Neuronal stem cell (in vitro differentiated cells): ENCODE measurements around the gene SLC5A3.

Experiments used
- DNase-seq: peaks from one replicate; pipeline ENCODE4 v3.0.0-alpha.2; 2013; ENCODE audit warnings: low spot score
- H2AFZ ChIP-seq: one replicate; pipeline ENCODE4 v1.6.1; 2013; ENCODE audit warnings: mild to moderate bottlenecking, low read length, inconsistent platforms
- H2AK5ac ChIP-seq: 2 replicates; pipeline ENCODE4 v1.6.1; 2013; ENCODE audit warnings: low read depth, mild to moderate bottlenecking, inconsistent platforms, low read length, moderate library complexity, mixed read lengths
- H2BK120ac ChIP-seq: 2 replicates; pipeline ENCODE4 v1.6.1; 2013; ENCODE audit warnings: low read depth, mild to moderate bottlenecking, inconsistent platforms, low read length, moderate library complexity, mixed read lengths
- H2BK12ac ChIP-seq: one replicate; pipeline ENCODE4 v1.6.1; 2013; ENCODE audit warnings: low read length, inconsistent platforms
- H2BK15ac ChIP-seq: 2 replicates; pipeline ENCODE4 v1.6.1; 2013; ENCODE audit warnings: mild to moderate bottlenecking, low read length, inconsistent platforms, mixed read lengths
- H2BK5ac ChIP-seq: one replicate; pipeline ENCODE4 v1.6.1; 2013; ENCODE audit warnings: inconsistent platforms, mild to moderate bottlenecking, low read length, moderate library complexity
- H3K14ac ChIP-seq: one replicate; pipeline ENCODE4 v1.6.1; 2013; ENCODE audit warnings: low read length, inconsistent platforms
- H3K18ac ChIP-seq: 2 replicates; pipeline ENCODE4 v1.6.1; 2013; ENCODE audit warnings: low read length, inconsistent platforms
- H3K23ac ChIP-seq: 2 replicates; pipeline ENCODE4 v1.6.1; 2013; ENCODE audit warnings: low read depth, mild to moderate bottlenecking, mixed read lengths, low read length, inconsistent platforms; ENCODE audit not compliant: poor library complexity
- H3K27ac ChIP-seq: replicated peaks from 3 replicates; pipeline ENCODE4 v1.5.1; 2013; ENCODE audit warnings: low read length, inconsistent platforms
- H3K27me3 ChIP-seq, 3 experiments: 2 replicates each; pipeline ENCODE4 v1.6.1; 2013; ENCODE audit warnings: low read length in 3 of 3, mild to moderate bottlenecking in 2 of 3, inconsistent platforms in 1 of 3, low read depth in 1 of 3, mixed read lengths in 1 of 3, moderate library complexity in 1 of 3; ENCODE audit not compliant: control insufficient read depth in 3 of 3, insufficient read depth in 3 of 3
- H3K36me3 ChIP-seq, 2 donors: replicated peaks in 1 of 2; 2 replicates each; pipeline ENCODE4 v1.6.1; 2013; ENCODE audit warnings: low read length in 2 of 2; ENCODE audit not compliant: control insufficient read depth in 2 of 2, insufficient read depth in 2 of 2
- H3K4ac ChIP-seq: 2 replicates; pipeline ENCODE4 v1.6.1; 2013; ENCODE audit warnings: inconsistent platforms, mild to moderate bottlenecking, low read length, moderate library complexity
- H3K4me1 ChIP-seq, 2 donors: 1 replicate in 1 of 2; 2 replicates in 1 of 2; pipeline ENCODE4 v1.6.1; 2013; ENCODE audit warnings: low read length in 2 of 2, low read depth in 1 of 2; ENCODE audit not compliant: control insufficient read depth in 2 of 2, insufficient read depth in 1 of 2
- H3K4me2 ChIP-seq: one replicate; pipeline ENCODE4 v1.6.1; 2013; ENCODE audit warnings: mild to moderate bottlenecking, low read length, inconsistent platforms; ENCODE audit not compliant: insufficient read depth, poor library complexity, severe bottlenecking
- H3K4me3 ChIP-seq, 2 donors: 2 replicates each; pipeline ENCODE4 v1.5.1; 2013; ENCODE audit warnings: low read length in 2 of 2, mild to moderate bottlenecking in 2 of 2, inconsistent platforms in 1 of 2, moderate library complexity in 1 of 2
- H3K79me1 ChIP-seq: one replicate; pipeline ENCODE4 v1.6.1; 2013; ENCODE audit warnings: low read depth, mild to moderate bottlenecking, inconsistent platforms, low read length, moderate library complexity
- H3K9ac ChIP-seq: one replicate; pipeline ENCODE4 v1.6.1; 2013; ENCODE audit warnings: mild to moderate bottlenecking, low read depth, low read length, inconsistent platforms; ENCODE audit not compliant: poor library complexity
- H3K9me3 ChIP-seq, 2 donors: replicated peaks in 1 of 2; 2 replicates each; pipeline versions ENCODE3 to v1.6.1; 2013; ENCODE audit warnings: low read length in 2 of 2, mild to moderate bottlenecking in 2 of 2, inconsistent platforms in 1 of 2, low read depth in 1 of 2, mixed read lengths in 1 of 2, moderate library complexity in 1 of 2; ENCODE audit not compliant: control insufficient read depth in 2 of 2, insufficient read depth in 1 of 2
- H4K8ac ChIP-seq: one replicate; pipeline ENCODE4 v1.6.1; 2013; ENCODE audit warnings: low read depth, mild to moderate bottlenecking, inconsistent platforms, low read length, moderate library complexity
- H4K91ac ChIP-seq: one replicate; pipeline ENCODE4 v1.6.1; 2013; ENCODE audit warnings: low read length, low read depth, mild to moderate bottlenecking, inconsistent platforms; ENCODE audit not compliant: poor library complexity
- WGBS, 2 donors: extraction: QIAGEN DNeasy Blood & Tissue Kit; methylation state at CpG; one replicate each; pipeline ENCODE4 v1.1.7; 2013; ENCODE audit warnings: missing lambda C conversion rate in 2 of 2, mixed read lengths in 1 of 2; ENCODE audit not compliant: insufficient read length in 2 of 2, insufficient replicate concordance in 1 of 2; ENCODE audit errors: extremely low coverage in 2 of 2; 5-methylcytosine and 5-hydroxymethylcytosine counted together

The SLC5A3 gene

GRCh38 chr21:34077888-34078287, 4.5 kb downstream of the SLC5A3 start:
- H3K36me3 ChIP-seq, result peaks cover 8 to 66% of the 10 kb centered on the region in 2 donors
- H3K9ac ChIP-seq, result no peak overlapping the region
- no peak overlapping the region for H2BK15ac ChIP-seq
- no peak overlapping the region for H2BK12ac ChIP-seq
- no peaks in the 10 kb centered on the region for H3K27me3 ChIP-seq
- H2AFZ ChIP-seq, result no peak overlapping the region
- no peak overlapping the region for H2AK5ac ChIP-seq
- H2BK5ac ChIP-seq, result no peak overlapping the region
- H2BK120ac ChIP-seq, result no peak overlapping the region
- no peak overlapping the region for H4K8ac ChIP-seq
- no peak overlapping the region for H3K23ac ChIP-seq
- H3K79me1 ChIP-seq, result peaks cover 1% of the 10 kb centered on the region
- no peak for DNase-seq
- H3K4me2 ChIP-seq, result no peak overlapping the region
- peaks cover 9 to 18% of the 10 kb centered on the region in 2 donors for H3K4me1 ChIP-seq
- H3K18ac ChIP-seq, result no peak overlapping the region
- WGBS, 2 donors, result no CpG with 5 or more reads among the region's 1 CpG
- H3K27ac ChIP-seq, result no peak overlapping the region
- H4K91ac ChIP-seq, result no peak overlapping the region
- H3K4me3 ChIP-seq, result no peak overlapping the region
- H3K4ac ChIP-seq, result no peak overlapping the region
- H3K14ac ChIP-seq, result no peak overlapping the region
- H3K9me3 ChIP-seq, result no peaks in the 10 kb centered on the region

GRCh38 chr21:34078915-34079314, 5.5 kb downstream of the SLC5A3 start:
- Histone ChIP-seq H2BK15ac (no peak overlapping the region), H2BK120ac (no peak overlapping the region), H3K4me2 (no peak overlapping the region), H3K9ac (no peak overlapping the region), H3K79me1 (peaks cover 1% of the 10 kb centered on the region), H3K14ac (no peak overlapping the region), H3K18ac (no peak overlapping the region), H4K8ac (no peak overlapping the region), H2BK5ac (no peak overlapping the region), H2AFZ (no peak overlapping the region), H3K9me3 (no peaks in the 10 kb centered on the region), H3K4me3 (no peak overlapping the region), H3K27ac (no peak overlapping the region), H4K91ac (no peak overlapping the region), H3K36me3 (peaks cover 10 to 76% of the 10 kb centered on the region in 2 donors), H3K4ac (no peak overlapping the region), H3K23ac (no peak overlapping the region), H2BK12ac (no peak overlapping the region), H3K4me1 (peaks cover 8 to 18% of the 10 kb centered on the region in 2 donors), H3K27me3 (no peaks in the 10 kb centered on the region), H2AK5ac (no peak overlapping the region)
- no peak for DNase-seq
- WGBS, 2 donors, result no CpG with 5 or more reads among the region's 2 CpGs

- Histone ChIP-seq H2BK120ac (no peak overlapping the region), H3K4me2 (no peak overlapping the region), H3K18ac (no peak overlapping the region), H2BK12ac (no peak overlapping the region), H3K79me1 (peaks cover 1% of the 10 kb centered on the region), H3K4me1 (peaks cover 7 to 10% of the 10 kb centered on the region in 2 donors), H4K91ac (no peak overlapping the region), H2AK5ac (no peak overlapping the region), H4K8ac (no peak overlapping the region), H3K9me3 (no peaks in the 10 kb centered on the region), H3K27ac (no peak overlapping the region), H3K27me3 (no peaks in the 10 kb centered on the region), H3K36me3 (peaks cover 10 to 87% of the 10 kb centered on the region in 2 donors), H3K14ac (no peak overlapping the region), H2BK5ac (no peak overlapping the region), H2BK15ac (no peak overlapping the region), H3K9ac (no peak overlapping the region), H3K4me3 (no peak overlapping the region), H2AFZ (no peak overlapping the region), H3K4ac (no peak overlapping the region), H3K23ac (no peak overlapping the region)
- no peak for DNase-seq
- no CpG with 5 or more reads among the region's 5 CpGs for WGBS, 2 donors
Measured at GRCh38 chr21:34080710-34081109, 7.3 kb downstream of the SLC5A3 start.

- Histone ChIP-seq H3K9ac (no peak overlapping the region), H3K27me3 (no peaks in the 10 kb centered on the region), H3K4me1 (peaks cover 0 to 9% of the 10 kb centered on the region in 2 donors), H2BK12ac (no peak overlapping the region), H3K79me1 (peaks cover 3% of the 10 kb centered on the region), H3K36me3 (peaks cover 10 to 76% of the 10 kb centered on the region in 2 donors), H4K8ac (no peak overlapping the region), H3K18ac (no peak overlapping the region), H3K4ac (no peak overlapping the region), H3K4me3 (no peak overlapping the region), H3K14ac (no peak overlapping the region), H2AFZ (no peak overlapping the region), H3K27ac (no peak overlapping the region), H2BK15ac (no peak overlapping the region), H2BK120ac (no peak overlapping the region), H3K4me2 (no peak overlapping the region), H4K91ac (no peak overlapping the region), H2BK5ac (no peak overlapping the region), H2AK5ac (no peak overlapping the region), H3K9me3 (peaks cover 0 to 1% of the 10 kb centered on the region in 2 donors), H3K23ac (no peak overlapping the region)
- WGBS, 2 donors, result no CpG with 5 or more reads among the region's 4 CpGs
- no peak for DNase-seq
Measured at GRCh38 chr21:34082769-34083168, 9.4 kb downstream of the SLC5A3 start.
